ENCODE measurements around the gene KLF7.

DNA sequence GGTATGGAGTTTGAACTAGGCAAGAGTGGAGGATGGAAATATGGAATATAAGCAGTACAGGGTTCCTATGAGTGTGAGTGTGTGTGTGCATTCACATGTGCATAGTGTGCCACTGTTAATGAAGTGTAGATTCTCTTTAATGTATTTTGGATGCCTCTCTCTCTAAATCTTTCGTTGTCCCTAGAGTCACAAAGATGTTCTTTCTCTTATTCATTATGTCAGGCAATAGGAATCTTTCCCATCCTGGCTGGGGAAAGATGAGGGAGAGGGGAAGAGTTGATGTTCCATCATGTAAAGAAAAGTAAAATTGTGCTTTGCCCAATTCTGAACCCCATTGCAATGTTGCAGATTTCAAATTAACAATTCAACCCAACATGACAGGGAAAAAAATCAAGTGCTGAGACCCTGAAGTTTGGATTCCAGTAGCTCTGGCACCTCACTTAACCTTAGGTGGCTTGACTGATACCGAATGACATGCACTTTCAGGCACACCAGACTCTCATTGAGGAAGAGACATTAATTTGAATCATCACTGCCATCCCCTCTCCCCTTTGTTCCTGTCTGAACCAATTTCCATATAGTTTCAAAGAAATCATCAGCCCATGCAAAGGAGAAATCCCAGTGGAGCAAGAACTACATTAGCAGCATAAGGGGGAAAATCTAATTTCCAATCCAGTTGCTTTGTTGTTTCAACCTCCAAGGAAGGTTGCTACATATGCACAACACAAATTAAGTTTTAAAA lies 28.0 kb downstream of the KLF7 start:
- TF ChIP-seq, protein P1, sequence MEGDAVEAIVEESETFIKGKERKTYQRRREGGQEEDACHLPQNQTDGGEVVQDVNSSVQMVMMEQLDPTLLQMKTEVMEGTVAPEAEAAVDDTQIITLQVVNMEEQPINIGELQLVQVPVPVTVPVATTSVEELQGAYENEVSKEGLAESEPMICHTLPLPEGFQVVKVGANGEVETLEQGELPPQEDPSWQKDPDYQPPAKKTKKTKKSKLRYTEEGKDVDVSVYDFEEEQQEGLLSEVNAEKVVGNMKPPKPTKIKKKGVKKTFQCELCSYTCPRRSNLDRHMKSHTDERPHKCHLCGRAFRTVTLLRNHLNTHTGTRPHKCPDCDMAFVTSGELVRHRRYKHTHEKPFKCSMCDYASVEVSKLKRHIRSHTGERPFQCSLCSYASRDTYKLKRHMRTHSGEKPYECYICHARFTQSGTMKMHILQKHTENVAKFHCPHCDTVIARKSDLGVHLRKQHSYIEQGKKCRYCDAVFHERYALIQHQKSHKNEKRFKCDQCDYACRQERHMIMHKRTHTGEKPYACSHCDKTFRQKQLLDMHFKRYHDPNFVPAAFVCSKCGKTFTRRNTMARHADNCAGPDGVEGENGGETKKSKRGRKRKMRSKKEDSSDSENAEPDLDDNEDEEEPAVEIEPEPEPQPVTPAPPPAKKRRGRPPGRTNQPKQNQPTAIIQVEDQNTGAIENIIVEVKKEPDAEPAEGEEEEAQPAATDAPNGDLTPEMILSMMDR (IDR thresholded peaks at IDR 0.05) = no peak
- TF ChIP-seq ZFX (IDR thresholded peaks at IDR 0.05; ENCODE audit: borderline replicate concordance) = no peak

All from 22Rv1 (cell line).